HG03135 (cell line): ENCODE results near the gene CDK9.
"Not testable (repeated sequence)": the region's sequence is repeated elsewhere in the genome, so short reads cannot be mapped to it uniquely, and the experiment has no call there.

Experiments used
- ATAC-seq: cut with Tn5 transposase; IDR thresholded peaks from one replicate; pipeline ENCODE4 v1.9.1; 2021; ENCODE audit warnings: mild to moderate bottlenecking, moderate library complexity; ENCODE audit not compliant: unreplicated experiment

The CDK9 gene

GRCh38 chr9:127817881-127818434, 32.1 kb downstream of the CDK9 start:
- ATAC-seq = no peak

- ATAC-seq = no peak
Measured at GRCh38 chr9:127818574-127818973, 32.7 kb downstream of the CDK9 start.

- no peak for ATAC-seq
Measured at GRCh38 chr9:127822108-127822507, 36.3 kb downstream of the CDK9 start.

- ATAC-seq = no peak
Measured at GRCh38 chr9:127825319-127826051, 39.7 kb downstream of the CDK9 start.

- ATAC-seq = no peak
Measured at GRCh38 chr9:127826253-127826913, 40.5 kb downstream of the CDK9 start.

GRCh38 chr9:127828262-127829031, 42.6 kb downstream of the CDK9 start:
- no peak for ATAC-seq

- ATAC-seq = no peak
Measured at GRCh38 chr9:127829205-127829906, 43.5 kb downstream of the CDK9 start.

GRCh38 chr9:127832248-127832647, 46.4 kb downstream of the CDK9 start:
- ATAC-seq = no peak

GRCh38 chr9:127833555-127833954, 47.7 kb downstream of the CDK9 start:
- ATAC-seq = no peak

- no peak for ATAC-seq
Measured at GRCh38 chr9:127835991-127836516, 50.2 kb downstream of the CDK9 start.

- not testable (repeated sequence) for ATAC-seq
Measured at GRCh38 chr9:127836561-127836960, 50.7 kb downstream of the CDK9 start.

GRCh38 chr9:127837346-127837745, 51.5 kb downstream of the CDK9 start:
- no peak for ATAC-seq

- ATAC-seq = no peak
Measured at GRCh38 chr9:127838375-127839078, 52.7 kb downstream of the CDK9 start.
